ENCODE results near the gene PHIP.

Gene PHIP

DNA sequence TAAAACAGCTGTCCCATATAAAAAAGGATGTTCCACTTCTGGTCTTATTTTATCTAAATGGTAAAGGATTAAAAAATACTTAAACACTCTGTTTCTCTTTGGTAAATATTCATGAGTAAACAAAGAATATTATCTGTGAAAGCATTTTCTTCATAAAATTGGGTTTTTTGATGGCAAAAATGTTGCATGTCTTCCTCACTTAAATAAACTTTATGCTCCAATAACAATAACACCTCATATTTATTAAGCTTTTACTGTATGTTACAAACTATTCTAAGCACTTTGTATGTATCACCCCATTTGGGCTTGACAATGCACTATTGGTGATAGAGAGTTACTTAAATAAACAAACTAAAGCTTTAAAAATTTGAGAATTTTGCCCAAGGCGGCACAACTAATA is 91.9 kb downstream of the PHIP start:
- Histone ChIP-seq H3K9me2 (replicated peaks; ENCODE audit: control insufficient read depth, low read length) (no peaks in the 10 kb centered on the region), H3K9me3 (ENCODE audit: control insufficient read depth, insufficient read depth, low read length) (no peaks in the 10 kb centered on the region), H3K79me2 (ENCODE audit: control insufficient read depth, low read length) (no peaks in the 10 kb centered on the region), H3K36me3 (ENCODE audit: control insufficient read depth, low read length) (peaks cover 98% of the 10 kb centered on the region), H4K20me1 (ENCODE audit: control insufficient read depth, insufficient read depth, low read depth, low read length) (no peaks in the 10 kb centered on the region), H3K4me3 (ENCODE audit: low read length) (no peak overlapping the region), H3K27ac (ENCODE audit: low read depth, low read length) (no peak overlapping the region), H3K27me3 (ENCODE audit: control insufficient read depth, low read length) (no peaks in the 10 kb centered on the region), H3K4me2 (ENCODE audit: low read length) (no peak overlapping the region), H3F3A (ENCODE audit: control insufficient read depth, insufficient read depth) (no peaks in the 10 kb centered on the region), H3K4me1 (ENCODE audit: control insufficient read depth, low read length) (no peaks in the 10 kb centered on the region)
- TF ChIP-seq, protein P1, sequence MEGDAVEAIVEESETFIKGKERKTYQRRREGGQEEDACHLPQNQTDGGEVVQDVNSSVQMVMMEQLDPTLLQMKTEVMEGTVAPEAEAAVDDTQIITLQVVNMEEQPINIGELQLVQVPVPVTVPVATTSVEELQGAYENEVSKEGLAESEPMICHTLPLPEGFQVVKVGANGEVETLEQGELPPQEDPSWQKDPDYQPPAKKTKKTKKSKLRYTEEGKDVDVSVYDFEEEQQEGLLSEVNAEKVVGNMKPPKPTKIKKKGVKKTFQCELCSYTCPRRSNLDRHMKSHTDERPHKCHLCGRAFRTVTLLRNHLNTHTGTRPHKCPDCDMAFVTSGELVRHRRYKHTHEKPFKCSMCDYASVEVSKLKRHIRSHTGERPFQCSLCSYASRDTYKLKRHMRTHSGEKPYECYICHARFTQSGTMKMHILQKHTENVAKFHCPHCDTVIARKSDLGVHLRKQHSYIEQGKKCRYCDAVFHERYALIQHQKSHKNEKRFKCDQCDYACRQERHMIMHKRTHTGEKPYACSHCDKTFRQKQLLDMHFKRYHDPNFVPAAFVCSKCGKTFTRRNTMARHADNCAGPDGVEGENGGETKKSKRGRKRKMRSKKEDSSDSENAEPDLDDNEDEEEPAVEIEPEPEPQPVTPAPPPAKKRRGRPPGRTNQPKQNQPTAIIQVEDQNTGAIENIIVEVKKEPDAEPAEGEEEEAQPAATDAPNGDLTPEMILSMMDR (IDR thresholded peaks at IDR 0.05; ENCODE audit: low read depth, low read length, poor library complexity, severe bottlenecking) = no peak
- TF ChIP-seq EZH2phosphoT487 (IDR thresholded peaks at IDR 0.05; ENCODE audit: borderline replicate concordance, low read length) = no peak

DNA sequence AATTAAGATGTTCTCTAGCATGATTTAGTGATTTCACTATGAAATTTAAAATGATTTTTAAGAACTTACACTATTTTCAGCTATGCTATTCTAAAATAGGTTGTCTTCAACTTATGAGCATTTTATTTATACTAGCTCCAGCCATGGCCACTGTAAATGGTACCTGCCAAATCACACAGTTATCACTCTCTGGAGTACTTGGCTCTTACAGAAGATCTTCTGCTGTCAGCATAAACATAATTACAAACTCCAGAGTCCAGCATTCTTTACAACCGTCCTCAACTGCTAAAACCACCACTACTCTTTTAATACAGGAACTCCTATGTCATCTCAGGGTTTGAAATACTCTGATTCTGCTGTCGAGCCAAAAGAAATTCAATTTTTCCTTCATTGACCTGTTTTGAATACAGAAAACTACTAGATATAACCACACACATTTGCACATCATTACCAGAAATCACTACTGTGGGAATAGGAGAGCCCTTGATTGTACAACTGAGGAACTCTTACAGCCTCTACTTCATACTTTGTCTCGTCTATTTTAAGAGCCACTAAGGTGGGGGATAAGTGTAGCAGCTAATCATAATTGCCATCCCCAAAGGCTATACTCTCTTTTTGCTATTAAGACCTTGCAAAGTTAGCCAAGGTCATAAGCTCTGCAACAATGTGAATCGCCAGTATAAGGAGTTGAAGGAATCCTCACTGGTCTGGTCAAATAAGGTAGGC is 93.7 kb downstream of the PHIP start:
- Histone ChIP-seq H3K27ac (ENCODE audit: low read depth, low read length) (no peak overlapping the region), H3K79me2 (ENCODE audit: control insufficient read depth, low read length) (peaks cover 5% of the 10 kb centered on the region; the same call in 1 of the 2 replicates), H3K4me3 (ENCODE audit: low read length) (no peak overlapping the region), H3K36me3 (ENCODE audit: control insufficient read depth, low read length) (peaks cover 98% of the 10 kb centered on the region), H3K9me2 (replicated peaks; ENCODE audit: control insufficient read depth, low read length) (no peaks in the 10 kb centered on the region), H3F3A (ENCODE audit: control insufficient read depth, insufficient read depth) (no peaks in the 10 kb centered on the region), H4K20me1 (ENCODE audit: control insufficient read depth, insufficient read depth, low read depth, low read length) (no peaks in the 10 kb centered on the region), H3K9me3 (ENCODE audit: control insufficient read depth, insufficient read depth, low read length) (no peaks in the 10 kb centered on the region), H3K27me3 (ENCODE audit: control insufficient read depth, low read length) (no peaks in the 10 kb centered on the region), H3K4me1 (ENCODE audit: control insufficient read depth, low read length) (no peaks in the 10 kb centered on the region), H3K4me2 (ENCODE audit: low read length) (no peak overlapping the region)
- TF ChIP-seq, protein P1 (IDR thresholded peaks at IDR 0.05; ENCODE audit: low read depth, low read length, poor library complexity, severe bottlenecking) = no peak
- TF ChIP-seq EZH2phosphoT487 (IDR thresholded peaks at IDR 0.05; ENCODE audit: borderline replicate concordance, low read length) = no peak

DNA sequence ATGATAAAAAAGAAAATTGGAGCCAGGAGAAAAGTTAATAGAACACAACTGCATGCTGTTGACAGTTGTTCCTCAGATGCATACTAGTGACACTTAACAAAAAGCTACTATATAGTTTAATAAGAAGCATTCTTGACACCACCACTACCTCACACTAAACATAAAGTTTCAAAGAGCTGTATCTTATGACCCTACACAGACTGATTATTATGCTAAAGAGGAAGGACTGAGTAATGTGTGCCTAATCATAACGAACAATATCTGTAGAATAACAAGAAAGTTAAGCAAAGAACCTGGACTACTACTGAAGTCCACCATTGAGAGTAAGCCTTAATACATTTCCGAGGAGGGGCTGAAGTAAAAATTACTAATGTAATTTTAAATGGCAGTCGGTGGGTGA is 110.9 kb downstream of the PHIP start:
- H3K27me3 ChIP-seq (ENCODE audit: control insufficient read depth, low read length) = no peaks in the 10 kb centered on the region
- no peak overlapping the region for H3K4me3 ChIP-seq (ENCODE audit: low read length)
- no peaks in the 10 kb centered on the region for H3K4me1 ChIP-seq (ENCODE audit: control insufficient read depth, low read length)
- no peak overlapping the region for H3K4me2 ChIP-seq (ENCODE audit: low read length)
- H3F3A ChIP-seq (ENCODE audit: control insufficient read depth, insufficient read depth) = no peaks in the 10 kb centered on the region
- H3K27ac ChIP-seq (ENCODE audit: low read depth, low read length) = no peak overlapping the region
- no peaks in the 10 kb centered on the region for H3K9me3 ChIP-seq (ENCODE audit: control insufficient read depth, insufficient read depth, low read length)
- H4K20me1 ChIP-seq (ENCODE audit: control insufficient read depth, insufficient read depth, low read depth, low read length) = no peaks in the 10 kb centered on the region
- H3K9me2 ChIP-seq (replicated peaks; ENCODE audit: control insufficient read depth, low read length) = no peaks in the 10 kb centered on the region
- H3K36me3 ChIP-seq (ENCODE audit: control insufficient read depth, low read length) = peaks cover 79% of the 10 kb centered on the region
- TF ChIP-seq EZH2phosphoT487 (IDR thresholded peaks at IDR 0.05; ENCODE audit: borderline replicate concordance, low read length) = no peak
- TF ChIP-seq, protein P1 (IDR thresholded peaks at IDR 0.05; ENCODE audit: low read depth, low read length, poor library complexity, severe bottlenecking) = no peak
- no peaks in the 10 kb centered on the region for H3K79me2 ChIP-seq (ENCODE audit: control insufficient read depth, low read length)
